NK-92 (cell line): Measurements from ENCODE around the gene CRY1.
"Not testable (repeated sequence)": the region's sequence is repeated elsewhere in the genome, so short reads cannot be mapped to it uniquely, and the experiment has no call there.

ENCODE experiments used
- DNase-seq: peaks from one replicate; lab custom pipeline; 2025; ENCODE audit not compliant: unreplicated experiment; lab: John Stamatoyannopoulos, UW

The CRY1 gene

GRCh38 chr12:107073266-107073665 lies 20.1 kb downstream of the CRY1 start:
- not testable (repeated sequence) for DNase-seq

GRCh38 chr12:107066691-107067090 lies 26.7 kb downstream of the CRY1 start:
- DNase-seq = no peak

- DNase-seq = no peak
These were observed 28.7 kb downstream of the CRY1 start for GRCh38 chr12:107064687-107065086.

- DNase-seq = no peak
These were observed 29.1 kb downstream of the CRY1 start for GRCh38 chr12:107064243-107064642.

GRCh38 chr12:107058190-107058589 lies 35.2 kb downstream of the CRY1 start:
- DNase-seq = no peak

DNA sequence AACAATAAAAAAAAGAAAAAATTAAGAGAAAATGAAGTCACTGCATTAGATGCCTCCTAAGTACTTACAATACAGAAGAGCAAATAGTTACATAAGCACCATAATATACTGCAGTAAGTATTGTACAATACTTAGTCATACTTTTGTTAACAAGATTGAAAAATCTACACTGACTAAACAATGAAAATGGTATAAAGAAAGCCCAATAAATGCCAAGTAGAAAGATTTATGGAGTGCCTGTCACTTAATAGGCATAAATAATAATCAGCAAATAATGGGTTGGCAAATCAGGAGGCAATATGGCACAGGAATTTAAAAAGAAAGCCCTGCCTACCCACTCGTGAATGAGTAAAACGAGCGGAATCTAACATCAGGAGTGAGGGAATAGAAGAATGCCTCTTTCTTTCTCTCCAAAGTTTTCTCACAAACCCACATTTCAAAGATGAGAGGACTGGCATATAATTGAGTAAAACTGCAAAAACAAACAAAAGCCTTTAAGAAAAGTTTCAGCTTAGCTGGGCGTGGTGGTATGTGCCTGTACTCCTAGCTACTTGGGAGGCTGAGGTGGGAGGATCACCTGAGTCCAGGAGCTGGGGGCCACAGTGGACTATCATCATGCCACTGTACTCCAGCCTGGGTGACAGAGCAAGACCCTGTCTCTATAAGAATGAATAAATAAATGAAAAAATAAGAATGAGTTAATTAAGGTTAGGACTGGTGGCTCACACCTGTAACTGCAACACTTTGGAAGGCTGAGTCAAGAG lies 36.1 kb downstream of the CRY1 start:
- DNase-seq = no peak

- DNase-seq = no peak
These were observed 39.6 kb downstream of the CRY1 start for GRCh38 chr12:107053709-107054108.

GRCh38 chr12:107045186-107045585 lies 48.2 kb downstream of the CRY1 start:
- DNase-seq = no peak

DNA sequence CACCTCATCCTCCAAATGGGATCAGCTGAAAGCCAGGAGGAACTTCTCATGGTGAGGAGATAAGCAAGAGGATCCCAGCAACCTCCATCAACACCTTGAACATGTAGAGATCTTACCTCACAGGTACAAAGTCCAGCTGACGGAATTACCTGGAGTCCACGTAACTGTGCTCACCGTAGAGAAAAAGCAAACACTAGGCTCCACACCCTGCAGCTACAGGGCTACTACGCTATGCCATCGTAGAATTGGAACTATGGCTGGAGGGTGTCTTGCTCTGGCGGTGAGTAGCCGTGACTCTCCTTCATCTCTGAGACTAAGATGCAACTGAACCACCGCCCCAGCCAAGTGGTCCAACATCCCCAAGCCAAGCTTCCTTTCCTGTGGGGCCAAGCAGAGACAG lies 50.5 kb downstream of the CRY1 start:
- DNase-seq = no peak

- DNase-seq = no peak
These were observed 57.6 kb downstream of the CRY1 start for GRCh38 chr12:107035733-107036132.

GRCh38 chr12:107033758-107034739 lies 59.3 kb downstream of the CRY1 start:
- no peak for DNase-seq

- no peak for DNase-seq
These were observed 61.1 kb downstream of the CRY1 start for GRCh38 chr12:107032266-107032665.

- no peak for DNase-seq
These were observed 62.3 kb downstream of the CRY1 start for GRCh38 chr12:107031061-107031460.

DNA sequence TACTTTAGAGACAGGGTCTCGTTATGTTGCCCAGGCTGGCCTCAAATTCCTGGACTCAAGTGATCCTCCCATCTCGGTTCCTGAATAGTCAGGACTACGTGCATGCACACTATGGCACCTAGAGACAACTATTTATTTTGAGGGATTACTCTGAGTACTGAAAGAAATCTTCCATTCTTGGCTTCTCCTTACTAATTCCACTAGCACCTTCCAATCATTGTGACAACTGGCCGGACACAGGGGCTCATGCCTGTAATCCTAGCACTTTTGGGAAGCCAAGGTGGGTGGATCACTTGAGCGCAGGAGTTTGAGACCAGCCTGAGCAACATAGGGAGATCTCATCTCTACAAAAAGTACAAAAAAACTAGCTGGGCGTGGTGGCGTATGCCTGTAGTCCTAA lies 64.3 kb downstream of the CRY1 start:
- no peak for DNase-seq

- DNase-seq = no peak
These were observed 65.7 kb downstream of the CRY1 start for GRCh38 chr12:107027636-107028053.

GRCh38 chr12:107026806-107027635 lies 66.3 kb downstream of the CRY1 start:
- DNase-seq = no peak

- DNase-seq = not testable (repeated sequence)
These were observed 67.0 kb downstream of the CRY1 start for GRCh38 chr12:107026356-107026755.

DNA sequence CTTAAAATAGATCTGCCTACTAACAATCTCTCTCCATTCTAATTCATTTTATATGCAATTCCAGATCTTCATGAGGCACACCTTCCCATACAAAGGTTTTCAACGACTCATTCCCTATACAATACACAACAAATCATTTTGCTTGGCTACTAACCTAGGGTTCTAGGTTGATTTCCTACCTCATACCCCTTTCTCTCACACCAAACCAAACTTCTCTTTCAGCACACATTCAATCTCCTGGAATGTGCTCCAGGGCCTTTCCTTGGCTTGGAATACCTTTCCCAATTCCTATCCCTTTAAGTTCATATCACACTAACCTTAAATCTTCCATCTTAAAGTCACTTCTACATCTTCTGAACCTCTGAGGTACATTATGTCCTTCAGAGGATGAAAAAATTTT lies 67.7 kb downstream of the CRY1 start:
- DNase-seq = no peak

GRCh38 chr12:107019546-107019945 lies 73.8 kb downstream of the CRY1 start:
- no peak for DNase-seq

GRCh38 chr12:107017042-107017441 lies 76.3 kb downstream of the CRY1 start:
- DNase-seq = no peak

DNA sequence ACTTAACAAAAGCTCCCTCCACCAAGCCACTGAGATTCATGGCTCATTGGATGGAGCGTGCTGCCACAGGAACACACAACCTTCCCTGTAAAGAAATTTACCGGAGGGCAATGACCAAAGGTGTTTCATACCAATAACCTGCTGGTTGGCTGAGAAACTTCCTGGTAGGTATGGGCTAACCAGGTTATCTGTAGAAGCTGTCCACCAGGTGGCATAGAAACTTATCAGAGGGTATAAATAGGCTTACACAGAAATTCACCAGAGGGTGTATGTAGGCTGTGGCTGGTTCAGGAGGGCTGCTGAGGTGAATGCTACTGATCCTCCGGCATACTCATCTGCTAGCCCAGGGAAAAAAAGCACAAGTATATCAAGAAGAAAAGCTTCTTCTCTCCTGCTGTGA lies 79.3 kb downstream of the CRY1 start:
- DNase-seq = no peak
